ENCODE results near the gene CYP26B1.

Gene CYP26B1

DNA sequence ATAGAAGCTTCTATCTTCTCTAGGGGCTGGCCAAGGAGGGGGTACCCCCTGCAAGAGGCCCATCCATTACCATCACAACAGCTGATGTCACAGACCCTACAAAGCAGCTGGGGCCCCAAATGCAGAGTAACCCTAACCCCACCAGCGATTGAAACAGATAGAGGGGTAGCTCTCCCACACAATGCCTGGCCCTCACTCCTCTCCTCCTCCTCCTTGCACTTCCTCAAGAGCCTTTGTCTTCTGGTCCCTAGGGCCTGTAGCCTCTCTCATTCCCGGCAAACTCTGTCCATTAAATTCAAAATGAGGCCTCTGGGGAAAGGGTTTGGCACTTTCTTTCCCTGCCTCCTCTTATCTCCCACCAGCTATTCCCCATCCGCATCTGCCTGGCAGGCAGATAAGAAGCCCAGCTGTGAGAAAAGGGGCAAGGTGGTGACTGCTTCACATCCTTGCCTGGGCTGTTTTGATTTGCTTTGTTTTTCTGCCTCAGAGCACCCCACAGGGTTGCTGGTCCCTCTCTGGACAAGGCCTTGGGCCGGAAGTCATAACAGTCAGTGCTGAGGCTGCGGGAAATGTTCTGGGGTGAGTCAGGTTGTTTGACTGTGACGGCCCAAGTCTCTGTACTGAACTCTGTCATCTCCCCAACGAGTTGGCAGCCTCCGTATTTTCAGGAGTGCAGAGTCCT is 26.1 kb upstream of the CYP26B1 start:
- Histone ChIP-seq H3K36me3 (no peaks in the 10 kb centered on the region), H3K9me3 (no peaks in the 10 kb centered on the region), H3K4me3 (ENCODE audit: low read depth, low read length) (no peak overlapping the region), H3K27me3 (no peaks in the 10 kb centered on the region), H3K4me1 (no peaks in the 10 kb centered on the region)
- TF ChIP-seq, protein P1, sequence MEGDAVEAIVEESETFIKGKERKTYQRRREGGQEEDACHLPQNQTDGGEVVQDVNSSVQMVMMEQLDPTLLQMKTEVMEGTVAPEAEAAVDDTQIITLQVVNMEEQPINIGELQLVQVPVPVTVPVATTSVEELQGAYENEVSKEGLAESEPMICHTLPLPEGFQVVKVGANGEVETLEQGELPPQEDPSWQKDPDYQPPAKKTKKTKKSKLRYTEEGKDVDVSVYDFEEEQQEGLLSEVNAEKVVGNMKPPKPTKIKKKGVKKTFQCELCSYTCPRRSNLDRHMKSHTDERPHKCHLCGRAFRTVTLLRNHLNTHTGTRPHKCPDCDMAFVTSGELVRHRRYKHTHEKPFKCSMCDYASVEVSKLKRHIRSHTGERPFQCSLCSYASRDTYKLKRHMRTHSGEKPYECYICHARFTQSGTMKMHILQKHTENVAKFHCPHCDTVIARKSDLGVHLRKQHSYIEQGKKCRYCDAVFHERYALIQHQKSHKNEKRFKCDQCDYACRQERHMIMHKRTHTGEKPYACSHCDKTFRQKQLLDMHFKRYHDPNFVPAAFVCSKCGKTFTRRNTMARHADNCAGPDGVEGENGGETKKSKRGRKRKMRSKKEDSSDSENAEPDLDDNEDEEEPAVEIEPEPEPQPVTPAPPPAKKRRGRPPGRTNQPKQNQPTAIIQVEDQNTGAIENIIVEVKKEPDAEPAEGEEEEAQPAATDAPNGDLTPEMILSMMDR (IDR thresholded peaks at IDR 0.05; ENCODE audit: low read depth, low read length), result no peak
- DNase-seq, result no peak

GRCh38 chr2:72172478-72172877 is 24.8 kb upstream of the CYP26B1 start:
- TF ChIP-seq, protein P1 (IDR thresholded peaks at IDR 0.05; ENCODE audit: low read depth, low read length), result no peak

GRCh38 chr2:72166279-72166678 is 18.6 kb upstream of the CYP26B1 start:
- Histone ChIP-seq H3K4me1 (no peaks in the 10 kb centered on the region), H3K27me3 (no peaks in the 10 kb centered on the region), H3K4me3 (ENCODE audit: low read depth, low read length) (no peak overlapping the region), H3K36me3 (no peaks in the 10 kb centered on the region), H3K9me3 (no peaks in the 10 kb centered on the region)
- no peak for DNase-seq
- TF ChIP-seq, protein P1 (IDR thresholded peaks at IDR 0.05; ENCODE audit: low read depth, low read length), result no peak

More at GRCh38 chr2:72172478-72172877, 24.8 kb upstream of the CYP26B1 start:
- Histone ChIP-seq H3K36me3 (no peaks in the 10 kb centered on the region), H3K27me3 (no peaks in the 10 kb centered on the region), H3K4me3 (ENCODE audit: low read depth, low read length) (no peak overlapping the region), H3K4me1 (no peaks in the 10 kb centered on the region), H3K9me3 (no peaks in the 10 kb centered on the region)
- no peak for DNase-seq

- no peak for DNase-seq
- TF ChIP-seq, protein P1 (IDR thresholded peaks at IDR 0.05; ENCODE audit: low read depth, low read length), result no peak
- Histone ChIP-seq H3K4me1 (no peaks in the 10 kb centered on the region), H3K27me3 (no peaks in the 10 kb centered on the region), H3K4me3 (ENCODE audit: low read depth, low read length) (no peak overlapping the region), H3K36me3 (no peaks in the 10 kb centered on the region), H3K9me3 (no peaks in the 10 kb centered on the region)
Measured at GRCh38 chr2:72165792-72166191, 18.1 kb upstream of the CYP26B1 start.

DNA sequence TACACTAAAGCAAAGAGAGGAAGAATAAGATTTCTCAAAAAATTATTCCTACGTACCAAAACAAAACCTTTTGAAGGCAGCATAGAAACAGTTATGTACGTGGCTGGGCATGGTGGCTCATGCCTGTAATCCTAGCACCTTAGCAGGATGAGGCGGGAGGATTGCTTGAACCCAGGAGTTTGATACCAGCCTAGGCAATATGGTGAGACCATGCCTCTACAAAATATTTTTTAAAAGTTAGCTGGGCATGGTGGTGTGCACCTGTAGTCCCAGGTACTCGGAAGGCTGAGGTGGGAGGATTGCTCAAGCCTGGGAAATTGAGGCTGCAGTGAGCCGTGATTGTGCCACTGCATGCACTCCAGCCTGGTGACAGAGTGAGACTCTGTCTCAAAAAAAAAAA is 14.9 kb upstream of the CYP26B1 start:
- Histone ChIP-seq H3K36me3 (no peaks in the 10 kb centered on the region), H3K4me1 (no peaks in the 10 kb centered on the region), H3K9me3 (no peaks in the 10 kb centered on the region), H3K27me3 (no peaks in the 10 kb centered on the region), H3K4me3 (ENCODE audit: low read depth, low read length) (no peak overlapping the region)
- TF ChIP-seq, protein P1 (IDR thresholded peaks at IDR 0.05; ENCODE audit: low read depth, low read length), result no peak
- DNase-seq, result no peak

- H3K27me3 ChIP-seq, result no peaks in the 10 kb centered on the region
- no peaks in the 10 kb centered on the region for H3K4me1 ChIP-seq
- H3K9me3 ChIP-seq, result no peaks in the 10 kb centered on the region
- TF ChIP-seq, protein P1 (IDR thresholded peaks at IDR 0.05; ENCODE audit: low read depth, low read length), result no peak
- DNase-seq, result no peak
- no peaks in the 10 kb centered on the region for H3K36me3 ChIP-seq
- H3K4me3 ChIP-seq (ENCODE audit: low read depth, low read length), result no peak overlapping the region
Measured at GRCh38 chr2:72159211-72159993, 11.7 kb upstream of the CYP26B1 start.

Data from BE2C (cell line).